Measurements from ENCODE around the gene LTBP2. TPM values are rescaled to one million over a fixed set of nuclear protein-coding genes. Genes with fewer than 3 reads are reported as not detected.

LTBP2 gene
- total and polyA plus RNA-seq, 2 of the 8 experiments (the other 6 are each of a cell fraction or from before 2014, with no cell fraction given) = 0.48 to 0.89 TPM

DNA sequence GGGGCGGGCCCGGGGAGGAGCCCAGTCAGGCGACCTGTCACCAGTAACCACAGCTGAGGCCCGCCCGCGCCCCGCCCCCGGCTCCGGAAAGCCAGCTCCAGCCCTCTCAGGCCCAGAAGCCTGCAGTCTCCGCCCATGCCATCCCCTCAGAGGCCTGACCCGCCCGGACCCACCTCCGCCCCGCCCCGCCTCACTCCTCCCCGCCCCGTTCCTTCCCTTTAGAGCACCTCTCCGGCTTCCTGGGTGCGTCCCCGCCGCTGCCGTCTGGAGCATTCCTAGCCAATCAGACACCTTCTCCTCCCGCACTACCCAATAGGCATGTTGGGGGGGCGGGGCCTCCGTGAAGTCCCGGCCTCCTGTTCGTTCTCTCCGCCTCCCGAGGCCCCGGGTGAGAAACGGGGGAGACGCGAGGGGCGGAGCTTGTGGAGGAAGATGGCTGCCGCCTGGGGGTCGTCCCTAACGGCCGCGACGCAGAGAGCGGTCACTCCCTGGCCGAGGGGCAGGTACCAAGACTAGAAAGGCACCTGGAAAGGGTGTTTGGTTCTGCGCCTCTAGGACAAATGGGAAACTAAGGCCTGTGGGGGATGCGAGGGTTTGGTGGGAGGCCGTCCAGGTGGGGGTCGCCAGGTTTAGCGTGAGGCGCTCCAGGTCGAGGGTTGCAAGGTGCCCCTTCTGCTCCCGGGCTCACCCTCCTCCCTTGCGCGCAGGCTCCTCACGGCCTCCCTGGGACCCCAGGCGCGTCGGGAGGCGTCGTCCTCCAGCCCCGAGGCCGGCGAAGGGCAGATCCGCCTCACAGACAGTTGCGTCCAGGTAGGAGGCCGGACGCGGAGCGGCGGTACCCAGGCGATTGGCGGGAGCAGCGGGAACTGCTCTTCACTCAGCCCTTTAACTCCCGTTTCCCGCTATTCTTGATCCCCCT lies 118.4 kb downstream of the LTBP2 start, which contains the start of gene ISCA2 (continued):
- TF ChIP-seq GTF2F1 (IDR thresholded peaks at IDR 0.05; ENCODE audit: borderline replicate concordance, low read depth, low read length) (no peak), POLR2AphosphoS5 (IDR thresholded peaks at IDR 0.05; ENCODE audit: low read depth, low read length) (peak; percentile 57), CHD2 (IDR thresholded peaks at IDR 0.05; ENCODE audit: low read length) (peak; percentile 79), PHF8 (conservative IDR thresholded peaks at IDR 0.05; ENCODE audit: low read depth, low read length) (peak; percentile 82), CTBP2 (IDR thresholded peaks at IDR 0.05; ENCODE audit: borderline replicate concordance, insufficient read depth, insufficient read length, low read length) (no peak), CEBPB (IDR thresholded peaks at IDR 0.05; ENCODE audit: low read depth, low read length) (no peak), BRCA1 (IDR thresholded peaks at IDR 0.05; ENCODE audit: low read depth, low read length) (no peak), TCF12 (IDR thresholded peaks at IDR 0.05; ENCODE audit: low read depth, low read length) (no peak), ZNF274 (IDR thresholded peaks at IDR 0.05; ENCODE audit: borderline replicate concordance, extremely low read depth, low read length) (no peak), SP1 (IDR thresholded peaks at IDR 0.05; ENCODE audit: low read depth, low read length) (peak; percentile 95), RFX5 (IDR thresholded peaks at IDR 0.05; ENCODE audit: borderline replicate concordance, low read depth, low read length) (no peak), SAP30 (IDR thresholded peaks at IDR 0.05; ENCODE audit: insufficient read depth, insufficient replicate concordance, low read length) (peak; percentile 68), EGR1 (IDR thresholded peaks at IDR 0.05; ENCODE audit: borderline replicate concordance, low read depth, low read length) (peak; percentile 32; the same call in 1 of the 2 replicates), RAD21 (IDR thresholded peaks at IDR 0.05 in 1 of 2, conservative IDR thresholded peaks at IDR 0.05 in 1 of 2; ENCODE audit: low read depth in 2 of 2, low read length in 2 of 2) (no peak), HDAC6 (IDR thresholded peaks at IDR 0.05; ENCODE audit: low read depth, low read length) (no peak), CREB1 (IDR thresholded peaks at IDR 0.05) (0 out of 2 replicates have a peak, but pooled peaks have one; percentile 44), ATF2 (IDR thresholded peaks at IDR 0.05; ENCODE audit: low read length) (no peak), POU5F1 (IDR thresholded peaks at IDR 0.05; ENCODE audit: low read depth, low read length) (no peak), TAF1 (IDR thresholded peaks at IDR 0.05; ENCODE audit: low read depth, low read length) (peak; percentile 83), SP2 (IDR thresholded peaks at IDR 0.05; ENCODE audit: low read length) (peak; percentile 48), RBBP5 (IDR thresholded peaks at IDR 0.05; ENCODE audit: borderline replicate concordance, low read depth, low read length) (0 out of 2 replicates have a peak, but pooled peaks have one; percentile 36), SIX5 (IDR thresholded peaks at IDR 0.05; ENCODE audit: low read depth, low read length) (no peak)

Measured in H1 (cell line).